Kidney glomerular epithelial cell (primary cell): ENCODE data around the gene MGLL.

Source experiments
- DNase-seq: peaks from one replicate; lab custom pipeline; 2025; lab: John Stamatoyannopoulos, UW

MGLL gene

GRCh38 chr3:127740136-127740915, 82.0 kb downstream of the MGLL start:
- no peak for DNase-seq

GRCh38 chr3:127739347-127740135, 82.8 kb downstream of the MGLL start:
- DNase-seq, result no peak

GRCh38 chr3:127738192-127738840, 84.0 kb downstream of the MGLL start:
- no peak for DNase-seq

GRCh38 chr3:127736801-127737539, 85.3 kb downstream of the MGLL start:
- no peak for DNase-seq

GRCh38 chr3:127735767-127736693, 86.3 kb downstream of the MGLL start:
- peak; percentile 94 for DNase-seq

- DNase-seq, result peak; percentile 91
Observed at GRCh38 chr3:127734754-127735473, 87.4 kb downstream of the MGLL start.

- no peak for DNase-seq
Observed at GRCh38 chr3:127734181-127734720, 88.1 kb downstream of the MGLL start.

- DNase-seq, result no peak
Observed at GRCh38 chr3:127733781-127734180, 88.5 kb downstream of the MGLL start.

GRCh38 chr3:127732879-127733350, 89.4 kb downstream of the MGLL start:
- DNase-seq, result no peak

- no peak for DNase-seq
Observed at GRCh38 chr3:127732303-127732702, 90.0 kb downstream of the MGLL start.

GRCh38 chr3:127731546-127732289, 90.6 kb downstream of the MGLL start:
- no peak for DNase-seq

- DNase-seq, result no peak
Observed at GRCh38 chr3:127730666-127731295, 91.5 kb downstream of the MGLL start.

- DNase-seq, result no peak
Observed at GRCh38 chr3:127730171-127730570, 92.1 kb downstream of the MGLL start.

- DNase-seq, result no peak
Observed at GRCh38 chr3:127729556-127730056, 92.7 kb downstream of the MGLL start.

- no peak for DNase-seq
Observed at GRCh38 chr3:127728417-127729015, 93.8 kb downstream of the MGLL start.

- no peak for DNase-seq
Observed at GRCh38 chr3:127726894-127727293, 95.4 kb downstream of the MGLL start.

- no peak for DNase-seq
Observed at GRCh38 chr3:127723011-127723567, 99.2 kb downstream of the MGLL start.
